GM23248 (cell line): ENCODE measurements around the gene NELFA. TPM values are rescaled to one million over a fixed set of nuclear protein-coding genes. Genes with fewer than 3 reads are reported as not detected.
A peak's percentile ranks its signal among the peaks of the same experiment; 100 is the strongest.

Experiments used
- DNase-seq: peaks from one replicate; pipeline ENCODE4 v3.0.0-alpha.2; 2015
- H2AFZ ChIP-seq: fragments of 200-600 bp; sonication (generic); 2 replicates; pipeline ENCODE4 v1.6.1; 2016; ENCODE audit warnings: antibody characterized with exemption
- H3F3A ChIP-seq: fragments of 200-600 bp; sonication (generic); 2 replicates; pipeline ENCODE4 v1.6.1; 2016; ENCODE audit warnings: mild to moderate bottlenecking, antibody characterized with exemption, mixed run types; ENCODE audit not compliant: insufficient read depth
- H3K27ac ChIP-seq: fragments of 200-600 bp; sonication (generic); 2 replicates; pipeline ENCODE4 v1.5.1; 2016; ENCODE audit warnings: mild to moderate bottlenecking
- H3K27me3 ChIP-seq: fragments of 200-600 bp; sonication (generic); replicated peaks from 2 replicates; pipeline ENCODE4 v1.6.1; 2016; ENCODE audit warnings: mild to moderate bottlenecking; ENCODE audit not compliant: insufficient read depth
- H3K36me3 ChIP-seq: fragments of 200-600 bp; sonication (generic); 2 replicates; pipeline ENCODE4 v1.6.1; 2016; ENCODE audit warnings: low read depth, mild to moderate bottlenecking
- H3K4me1 ChIP-seq: fragments of 200-600 bp; sonication (generic); 2 replicates; pipeline ENCODE4 v1.6.1; 2016; ENCODE audit warnings: mild to moderate bottlenecking; ENCODE audit not compliant: insufficient read depth
- H3K4me2 ChIP-seq: fragments of 200-600 bp; sonication (generic); one replicate; pipeline ENCODE4 v1.6.1; 2016; ENCODE audit warnings: mild to moderate bottlenecking; ENCODE audit not compliant: unreplicated experiment
- H3K4me3 ChIP-seq: fragments of 200-600 bp; sonication (generic); 2 replicates; pipeline ENCODE4 v1.5.1; 2016; ENCODE audit warnings: mild to moderate bottlenecking
- H3K79me2 ChIP-seq: fragments of 200-600 bp; sonication (generic); 2 replicates; pipeline ENCODE4 v1.6.1; 2016; ENCODE audit warnings: mild to moderate bottlenecking; ENCODE audit not compliant: insufficient read depth
- H3K9ac ChIP-seq: fragments of 200-600 bp; sonication (generic); 2 replicates; pipeline ENCODE4 v1.6.1; 2016; ENCODE audit warnings: mild to moderate bottlenecking
- H3K9me2 ChIP-seq: fragments of 200-600 bp; sonication (generic); 2 replicates; pipeline ENCODE4 v1.6.1; 2016; ENCODE audit warnings: mixed run types, mild to moderate bottlenecking, moderate library complexity; ENCODE audit not compliant: insufficient read depth
- H3K9me3 ChIP-seq: fragments of 200-600 bp; sonication (generic); one replicate; pipeline ENCODE4 v1.6.1; 2017; ENCODE audit warnings: low read depth
- H4K20me1 ChIP-seq: fragments of 200-600 bp; sonication (generic); 2 replicates; pipeline ENCODE4 v1.6.0; 2016; ENCODE audit not compliant: insufficient read depth
- EZH2 ChIP-seq: fragments of 200-600 bp; sonication (generic); IDR thresholded peaks from 2 replicates; pipeline ENCODE4 v1.6.1; 2018; ENCODE audit warnings: antibody characterized with exemption, mild to moderate bottlenecking; ENCODE audit not compliant: insufficient read depth, poor library complexity, severe bottlenecking
- EZH2phosphoT487 ChIP-seq: fragments of 200-600 bp; sonication (generic); IDR thresholded peaks from 2 replicates; pipeline ENCODE4 v1.6.1; 2018; ENCODE audit warnings: antibody characterized with exemption, moderate library complexity, mild to moderate bottlenecking, low read depth; ENCODE audit not compliant: insufficient read depth
- WGBS, 2 experiments: methylation state at CpG; one replicate each; pipeline ENCODE4 v1.1.6; 2015 to 2017; ENCODE audit warnings: low lambda C conversion rate in 2 of 2, low coverage in 1 of 2; ENCODE audit errors: missing lambda C conversion rate in 2 of 2; 5-methylcytosine and 5-hydroxymethylcytosine counted together
- in situ Hi-C: fragments of 300-500 bp; cut with MboI; formaldehyde crosslinking; loops from 2 replicates; pipeline ENCODE4 v1.15.0; 2020
- polyA plus RNA-seq: library from polyadenylated mRNA; unstranded; fragments of >200 nt; fragmentation: Nextera tagmentation; extraction: Ambion mirVana; gene quantifications from 2 replicates; pipeline ENCODE4 v1.2.1, GENCODE V29; 2016
- total RNA-seq: library from RNA; depleted of rRNA; stranded (reverse); fragments of >200 nt; shearing (Covaris generic); gene quantifications from 2 replicates; pipeline ENCODE4 v1.2.3, GENCODE V29; 2014

NELFA gene
- total and polyA plus RNA-seq, 2 experiments from 2014 or later: 18.7 to 23.6 TPM

- H3K4me1 ChIP-seq: no peaks in the 10 kb centered on the region
- H3K9ac ChIP-seq: no peak overlapping the region
- no peak overlapping the region for H3K27ac ChIP-seq
- 89 to 90% methylated on average over 16 of the region's 16 CpGs for WGBS, 2 experiments
- no peak overlapping the region for H2AFZ ChIP-seq
- no peak overlapping the region for H3K4me3 ChIP-seq
- no peaks in the 10 kb centered on the region for H3K9me3 ChIP-seq
- no peaks in the 10 kb centered on the region for H3K79me2 ChIP-seq
- no peaks in the 10 kb centered on the region for H3K9me2 ChIP-seq
- no peak for TF ChIP-seq EZH2phosphoT487
- in situ Hi-C loops: no loop called here
- DNase-seq: peak; percentile 15
- peaks cover 26% of the 10 kb centered on the region; the same call in 1 of the 2 replicates for H3K36me3 ChIP-seq
- no peaks in the 10 kb centered on the region for H3K27me3 ChIP-seq
- peaks cover 11% of the 10 kb centered on the region; the same call in 1 of the 2 replicates for H3F3A ChIP-seq
- no peak overlapping the region for H3K4me2 ChIP-seq
- H4K20me1 ChIP-seq: no peaks in the 10 kb centered on the region
Observed at GRCh38 chr4:1982124-1983052, 26.4 kb downstream of the NELFA start.

GRCh38 chr4:1981251-1982058 is 27.3 kb downstream of the NELFA start:
- Histone ChIP-seq H3K9ac (no peak overlapping the region), H3K4me3 (no peak overlapping the region), H3K36me3 (peaks cover 26% of the 10 kb centered on the region; the same call in 1 of the 2 replicates), H3K79me2 (no peaks in the 10 kb centered on the region), H3K9me3 (no peaks in the 10 kb centered on the region), H2AFZ (no peak overlapping the region), H3K27ac (no peak overlapping the region), H4K20me1 (no peaks in the 10 kb centered on the region), H3F3A (peaks cover 11% of the 10 kb centered on the region; the same call in 1 of the 2 replicates), H3K9me2 (no peaks in the 10 kb centered on the region), H3K27me3 (no peaks in the 10 kb centered on the region), H3K4me1 (no peaks in the 10 kb centered on the region), H3K4me2 (no peak overlapping the region)
- 83 to 86% methylated on average over 22 of the region's 22 CpGs for WGBS, 2 experiments
- TF ChIP-seq EZH2phosphoT487 (no peak), EZH2 (no peak)
- DNase-seq: peak; percentile 30
- in situ Hi-C loops: no loop called here

GRCh38 chr4:1980561-1981041 is 28.2 kb downstream of the NELFA start:
- WGBS, 2 experiments: 90 to 92% methylated on average over 16 of the region's 16 CpGs
- Histone ChIP-seq H3K4me1 (no peaks in the 10 kb centered on the region), H4K20me1 (no peaks in the 10 kb centered on the region), H3K9ac (no peak overlapping the region), H3K79me2 (no peaks in the 10 kb centered on the region), H3K36me3 (peaks cover 26% of the 10 kb centered on the region; the same call in 1 of the 2 replicates), H3K27me3 (no peaks in the 10 kb centered on the region), H3K9me2 (no peaks in the 10 kb centered on the region), H3F3A (peaks cover 11% of the 10 kb centered on the region; the same call in 1 of the 2 replicates), H3K4me3 (no peak overlapping the region), H3K4me2 (no peak overlapping the region), H2AFZ (no peak overlapping the region), H3K27ac (no peak overlapping the region), H3K9me3 (no peaks in the 10 kb centered on the region)
- in situ Hi-C loops: no loop called here
- DNase-seq: no peak
- TF ChIP-seq EZH2phosphoT487 (no peak), EZH2 (no peak)

GRCh38 chr4:1979477-1980196 is 29.1 kb downstream of the NELFA start:
- Histone ChIP-seq H3F3A (peaks cover 11% of the 10 kb centered on the region; the same call in 1 of the 2 replicates), H4K20me1 (no peaks in the 10 kb centered on the region), H3K4me1 (no peaks in the 10 kb centered on the region), H3K27ac (no peak overlapping the region), H3K36me3 (peaks cover 26% of the 10 kb centered on the region; the same call in 1 of the 2 replicates), H3K27me3 (no peaks in the 10 kb centered on the region), H3K4me3 (no peak overlapping the region), H3K79me2 (no peaks in the 10 kb centered on the region), H3K9me2 (no peaks in the 10 kb centered on the region), H3K9me3 (no peaks in the 10 kb centered on the region), H3K4me2 (no peak overlapping the region), H2AFZ (no peak overlapping the region), H3K9ac (no peak overlapping the region)
- WGBS, 2 experiments: 92 to 93% methylated on average over 22 of the region's 22 CpGs
- in situ Hi-C loops: no loop called here
- DNase-seq: no peak
- TF ChIP-seq EZH2phosphoT487: no peak
- TF ChIP-seq EZH2: no peak
